Tibial nerve (tissue), 4 donors: ENCODE measurements around the gene TSSC4. TPM values are rescaled to one million over a fixed set of nuclear protein-coding genes. Genes with fewer than 3 reads are reported as not detected.

Experiments used
- DNase-seq, 2 donors: peaks; one replicate each; pipeline ENCODE4 v3.0.0-alpha.2; 2019; ENCODE audit warnings: low spot score in 2 of 2
- H3K27ac ChIP-seq, 4 donors: fragments of 200-600 bp; sonication (generic) in 3 of 4; one replicate each; pipeline ENCODE4 v1.5.1; 2017 to 2019; ENCODE audit warnings: mild to moderate bottlenecking in 1 of 4
- H3K27me3 ChIP-seq, 2 donors: fragments of 200-600 bp; sonication (generic) in 1 of 2; one replicate each; pipeline versions ENCODE4 v1.5.1 to v1.6.0; 2017 to 2019
- H3K36me3 ChIP-seq, 3 donors: fragments of 200-600 bp; sonication (generic); one replicate each; pipeline ENCODE4 v1.5.1; 2018 to 2019
- H3K4me1 ChIP-seq, 4 donors: fragments of 200-600 bp; sonication (generic) in 3 of 4; one replicate each; pipeline ENCODE4 v1.5.1; 2017 to 2019
- H3K4me3 ChIP-seq, 4 donors: fragments of 200-600 bp; sonication (generic) in 3 of 4; one replicate each; pipeline ENCODE4 v1.5.1; 2017 to 2019; ENCODE audit warnings: mild to moderate bottlenecking in 1 of 4, moderate library complexity in 1 of 4
- H3K9me3 ChIP-seq, 4 donors: fragments of 200-600 bp; sonication (generic) in 3 of 4; one replicate each; pipeline ENCODE4 v1.5.1; 2017 to 2019
- EP300 ChIP-seq, 2 donors: sonication (generic); formaldehyde crosslinking; IDR thresholded peaks; one replicate each; pipeline ENCODE4 v1.6.1; 2017; ENCODE audit warnings: antibody characterized with exemption in 2 of 2, mild to moderate bottlenecking in 1 of 2
- POLR2A ChIP-seq, 2 donors: fragments of 450-650 bp; IDR thresholded peaks; one replicate each; pipeline ENCODE4 v1.6.1; 2017; ENCODE audit warnings: antibody characterized with exemption in 2 of 2, mild to moderate bottlenecking in 2 of 2, moderate library complexity in 2 of 2
- WGBS, 2 donors: methylation state at CpG; one replicate each; pipeline ENCODE4 v1.1.5; 2018; 5-methylcytosine and 5-hydroxymethylcytosine counted together
- total RNA-seq, 4 donors: library from RNA; depleted of rRNA; stranded (reverse); fragments of >200 nt; gene quantifications; one replicate each; pipeline ENCODE4 v1.1.0, GENCODE V29; 2016
- TF ChIP-seq, protein P1 (sequence below), 5 experiments: fragments of 200-600 bp in 3 of 5; fragments of 450-650 bp in 2 of 5; sonication (generic) in 3 of 5; IDR thresholded peaks; one replicate each; pipeline ENCODE4 v1.5.1; 2016 to 2019; ENCODE audit warnings: antibody characterized with exemption in 5 of 5, mild to moderate bottlenecking in 3 of 5, moderate library complexity in 2 of 5

TSSC4 gene
- total RNA-seq, 4 donors from 2014 or later = 44.8 to 54.3 (median 49.1) TPM

DNA sequence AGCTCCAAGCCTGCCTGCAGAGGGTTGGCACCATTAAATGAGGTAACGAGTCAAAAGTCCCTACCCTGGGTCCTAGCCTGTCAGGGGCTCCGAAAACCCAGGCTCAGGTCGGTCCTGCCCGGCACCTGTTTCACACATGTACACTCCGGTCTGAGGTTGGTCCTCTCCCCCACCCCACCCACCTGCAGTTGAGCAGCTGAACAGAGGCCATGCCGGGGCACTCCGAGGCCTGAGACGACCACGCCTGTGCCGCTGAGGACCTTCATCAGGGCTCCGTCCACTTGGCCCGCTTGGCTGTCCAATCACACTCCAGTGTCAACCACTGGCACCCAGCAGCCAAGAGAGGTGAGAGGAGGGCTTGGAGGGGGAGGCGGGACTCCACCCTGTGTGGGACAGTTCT is 1.6 kb downstream of the TSSC4 start:
- no peak for TF ChIP-seq EP300 (IDR thresholded peaks at IDR 0.05)
- TF ChIP-seq POLR2A (IDR thresholded peaks at IDR 0.05) = no peak
- TF ChIP-seq, protein P1, sequence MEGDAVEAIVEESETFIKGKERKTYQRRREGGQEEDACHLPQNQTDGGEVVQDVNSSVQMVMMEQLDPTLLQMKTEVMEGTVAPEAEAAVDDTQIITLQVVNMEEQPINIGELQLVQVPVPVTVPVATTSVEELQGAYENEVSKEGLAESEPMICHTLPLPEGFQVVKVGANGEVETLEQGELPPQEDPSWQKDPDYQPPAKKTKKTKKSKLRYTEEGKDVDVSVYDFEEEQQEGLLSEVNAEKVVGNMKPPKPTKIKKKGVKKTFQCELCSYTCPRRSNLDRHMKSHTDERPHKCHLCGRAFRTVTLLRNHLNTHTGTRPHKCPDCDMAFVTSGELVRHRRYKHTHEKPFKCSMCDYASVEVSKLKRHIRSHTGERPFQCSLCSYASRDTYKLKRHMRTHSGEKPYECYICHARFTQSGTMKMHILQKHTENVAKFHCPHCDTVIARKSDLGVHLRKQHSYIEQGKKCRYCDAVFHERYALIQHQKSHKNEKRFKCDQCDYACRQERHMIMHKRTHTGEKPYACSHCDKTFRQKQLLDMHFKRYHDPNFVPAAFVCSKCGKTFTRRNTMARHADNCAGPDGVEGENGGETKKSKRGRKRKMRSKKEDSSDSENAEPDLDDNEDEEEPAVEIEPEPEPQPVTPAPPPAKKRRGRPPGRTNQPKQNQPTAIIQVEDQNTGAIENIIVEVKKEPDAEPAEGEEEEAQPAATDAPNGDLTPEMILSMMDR (IDR thresholded peaks at IDR 0.05) = no peak
- peaks cover 0 to 36% (median 24%) of the 10 kb centered on the region in 4 donors for H3K4me1 ChIP-seq
- H3K9me3 ChIP-seq = no peaks in the 10 kb centered on the region
- no peaks in the 10 kb centered on the region for H3K27me3 ChIP-seq
- no peak overlapping the region for H3K27ac ChIP-seq
- 82 to 90% methylated on average over 2 to 12 of the region's 13 CpGs for WGBS, 2 donors
- H3K36me3 ChIP-seq = peaks cover 0 to 60% (median 12%) of the 10 kb centered on the region in 3 donors
- peak overlapping the region in 1 of 4 donors; percentile 79 for H3K4me3 ChIP-seq
- DNase-seq = no peak

DNA sequence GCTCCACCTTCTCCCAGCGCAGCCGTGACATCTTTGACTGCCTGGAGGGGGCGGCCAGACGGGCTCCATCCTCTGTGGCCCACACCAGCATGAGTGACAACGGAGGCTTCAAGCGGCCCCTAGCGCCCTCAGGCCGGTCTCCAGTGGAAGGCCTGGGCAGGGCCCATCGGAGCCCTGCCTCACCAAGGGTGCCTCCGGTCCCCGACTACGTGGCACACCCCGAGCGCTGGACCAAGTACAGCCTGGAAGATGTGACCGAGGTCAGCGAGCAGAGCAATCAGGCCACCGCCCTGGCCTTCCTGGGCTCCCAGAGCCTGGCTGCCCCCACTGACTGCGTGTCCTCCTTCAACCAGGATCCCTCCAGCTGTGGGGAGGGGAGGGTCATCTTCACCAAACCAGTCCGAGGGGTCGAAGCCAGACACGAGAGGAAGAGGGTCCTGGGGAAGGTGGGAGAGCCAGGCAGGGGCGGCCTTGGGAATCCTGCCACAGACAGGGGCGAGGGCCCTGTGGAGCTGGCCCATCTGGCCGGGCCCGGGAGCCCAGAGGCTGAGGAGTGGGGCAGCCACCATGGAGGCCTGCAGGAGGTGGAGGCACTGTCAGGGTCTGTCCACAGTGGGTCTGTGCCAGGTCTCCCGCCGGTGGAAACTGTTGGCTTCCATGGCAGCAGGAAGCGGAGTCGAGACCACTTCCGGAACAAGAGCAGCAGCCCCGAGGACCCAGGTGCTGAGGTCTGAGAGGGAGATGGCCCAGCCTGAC is 2.5 kb downstream of the TSSC4 start:
- 81 to 85% methylated on average over 25 to 29 of the region's 31 CpGs for WGBS, 2 donors
- DNase-seq = no peak

GRCh38 chr11:2404735-2405196 is 4.2 kb downstream of the TSSC4 start:
- peaks cover 0 to 21% (median 13%) of the 10 kb centered on the region in 4 donors for H3K4me1 ChIP-seq
- H3K4me3 ChIP-seq = no peak overlapping the region
- no peak overlapping the region for H3K27ac ChIP-seq
- H3K27me3 ChIP-seq = no peaks in the 10 kb centered on the region
- DNase-seq = no peak
- peaks cover 0 to 40% (median 12%) of the 10 kb centered on the region in 3 donors for H3K36me3 ChIP-seq
- H3K9me3 ChIP-seq = no peaks in the 10 kb centered on the region
- TF ChIP-seq POLR2A (IDR thresholded peaks at IDR 0.05) (no peak), EP300 (IDR thresholded peaks at IDR 0.05) (no peak)
- TF ChIP-seq, protein P1 (IDR thresholded peaks at IDR 0.05) = no peak
- 68 to 71% methylated on average over 3 to 12 of the region's 12 CpGs for WGBS, 2 donors

More for the DNA sequence above, 2.5 kb downstream of the TSSC4 start:
- peaks cover 0 to 36% (median 24%) of the 10 kb centered on the region in 4 donors for H3K4me1 ChIP-seq
- H3K9me3 ChIP-seq = no peaks in the 10 kb centered on the region
- H3K4me3 ChIP-seq = no peak overlapping the region
- H3K27ac ChIP-seq = no peak overlapping the region
- peaks cover 0 to 52% (median 12%) of the 10 kb centered on the region in 3 donors for H3K36me3 ChIP-seq
- H3K27me3 ChIP-seq = no peaks in the 10 kb centered on the region
- no peak for TF ChIP-seq EP300 (IDR thresholded peaks at IDR 0.05)
- TF ChIP-seq, protein P1 (IDR thresholded peaks at IDR 0.05) = no peak
- no peak for TF ChIP-seq POLR2A (IDR thresholded peaks at IDR 0.05)

- TF ChIP-seq, protein P1 (IDR thresholded peaks at IDR 0.05) = no peak
- TF ChIP-seq EP300 (IDR thresholded peaks at IDR 0.05) = no peak
- no peak for TF ChIP-seq POLR2A (IDR thresholded peaks at IDR 0.05)
- no peak overlapping the region for H3K4me3 ChIP-seq
- no peaks in the 10 kb centered on the region for H3K9me3 ChIP-seq
- peaks cover 0 to 22% (median 11%) of the 10 kb centered on the region in 4 donors for H3K4me1 ChIP-seq
- H3K27ac ChIP-seq = no peak overlapping the region
- no peaks in the 10 kb centered on the region for H3K27me3 ChIP-seq
- DNase-seq = no peak
- 89 to 92% methylated on average over 12 to 14 of the region's 14 CpGs for WGBS, 2 donors
- peaks cover 0 to 40% (median 12%) of the 10 kb centered on the region in 3 donors for H3K36me3 ChIP-seq
Observed at GRCh38 chr11:2406451-2406850, 5.9 kb downstream of the TSSC4 start.

GRCh38 chr11:2406878-2407410 is 6.4 kb downstream of the TSSC4 start:
- H3K27ac ChIP-seq = no peak overlapping the region
- H3K4me3 ChIP-seq = no peak overlapping the region
- peaks cover 0 to 17% (median 6%) of the 10 kb centered on the region in 4 donors for H3K4me1 ChIP-seq
- TF ChIP-seq EP300 (IDR thresholded peaks at IDR 0.05) (no peak), POLR2A (IDR thresholded peaks at IDR 0.05) (no peak)
- TF ChIP-seq, protein P1 (IDR thresholded peaks at IDR 0.05) = no peak
- H3K9me3 ChIP-seq = no peaks in the 10 kb centered on the region
- H3K36me3 ChIP-seq = peaks cover 0 to 38% (median 12%) of the 10 kb centered on the region in 3 donors
- no peak for DNase-seq
- WGBS, 2 donors = 89 to 92% methylated on average over 7 to 21 of the region's 24 CpGs
- H3K27me3 ChIP-seq = no peaks in the 10 kb centered on the region
